NCI-H146 treated with DMSO at 0.1 percent for 48 hours (cell line): ENCODE data around the gene GOLIM4.

Source experiments
- DNase-seq: peaks from one replicate; lab custom pipeline; 2025; ENCODE audit not compliant: unreplicated experiment; lab: John Stamatoyannopoulos, UW

The GOLIM4 gene

DNA sequence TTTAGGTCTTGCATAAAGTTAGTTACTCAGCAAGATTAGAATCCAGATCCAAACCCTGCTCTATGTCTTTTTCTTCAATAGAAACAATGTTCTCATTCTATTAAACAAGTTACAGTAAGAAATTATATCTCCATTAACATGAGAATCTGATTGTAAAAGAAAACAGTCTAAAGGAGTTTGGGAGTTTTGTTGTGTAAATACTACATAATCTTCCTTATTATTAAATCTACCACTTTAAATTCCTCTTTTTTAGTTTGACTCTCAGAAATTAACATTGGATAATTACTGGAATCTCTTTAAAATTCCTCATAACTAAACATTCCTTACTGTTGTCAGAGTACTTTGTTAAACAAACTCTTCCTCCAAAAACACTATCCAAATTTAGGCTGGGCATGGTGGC is 1.7 kb upstream of the GOLIM4 start:
- DNase-seq = no peak

DNA sequence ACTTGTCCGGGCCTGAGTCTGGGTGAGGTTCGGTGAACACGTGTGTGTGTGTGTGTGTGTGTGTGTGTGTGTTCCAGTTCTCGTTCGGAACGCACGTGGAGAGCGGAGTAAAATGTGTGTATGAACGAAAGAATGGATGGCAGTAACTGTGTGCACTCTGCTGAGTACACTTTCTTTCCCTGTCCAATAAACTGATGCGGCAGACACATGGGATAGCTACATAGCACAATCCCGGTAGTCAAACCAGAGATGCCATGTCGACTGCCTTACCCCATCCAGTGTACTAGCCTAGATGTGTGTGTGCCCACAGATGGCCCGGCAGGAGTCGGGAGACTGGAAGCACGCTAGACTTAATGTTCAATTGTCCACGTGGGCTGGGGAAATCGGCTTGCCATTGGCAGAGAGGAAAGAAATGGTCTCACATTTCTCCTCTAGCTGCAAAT is 507 bp upstream of the GOLIM4 start:
- DNase-seq = peak; percentile 93

DNA sequence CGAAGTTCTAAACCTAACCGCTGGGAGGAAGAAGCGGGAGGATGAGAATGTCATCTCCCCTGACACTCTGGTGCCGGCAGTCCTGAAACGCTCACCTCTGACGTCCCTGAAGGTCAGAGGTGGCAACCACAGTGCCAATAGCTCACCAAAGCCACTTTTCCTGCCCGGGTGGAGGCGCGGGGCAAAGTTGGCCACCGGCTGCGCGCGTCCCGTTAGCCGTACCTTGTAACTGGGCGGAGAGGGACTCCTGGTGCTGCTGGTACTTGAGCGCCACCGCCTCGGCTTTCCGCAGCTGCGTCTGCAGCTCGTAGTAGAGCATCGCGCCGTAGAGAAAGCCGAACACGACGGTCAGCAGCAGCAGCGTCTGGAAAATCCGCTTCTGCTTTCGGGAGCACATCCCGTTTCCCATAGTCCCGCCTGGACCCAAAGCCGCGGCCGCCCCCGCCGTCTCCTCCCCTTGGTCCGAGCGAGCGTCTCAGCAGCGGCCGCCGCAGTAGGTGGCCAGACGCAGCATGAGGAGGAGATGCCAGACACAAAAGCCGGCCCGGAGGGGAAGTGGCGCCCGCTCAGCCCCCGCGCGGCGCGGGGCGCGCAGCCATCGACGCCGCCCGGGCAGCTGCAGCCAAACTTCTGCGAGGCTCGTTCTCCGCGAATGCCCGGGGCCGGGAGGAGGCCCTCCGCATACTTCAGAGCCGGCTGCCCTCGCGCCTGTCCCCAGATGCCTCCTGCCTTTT is 680 bp downstream of the GOLIM4 start:
- DNase-seq = peak; percentile 84

DNA sequence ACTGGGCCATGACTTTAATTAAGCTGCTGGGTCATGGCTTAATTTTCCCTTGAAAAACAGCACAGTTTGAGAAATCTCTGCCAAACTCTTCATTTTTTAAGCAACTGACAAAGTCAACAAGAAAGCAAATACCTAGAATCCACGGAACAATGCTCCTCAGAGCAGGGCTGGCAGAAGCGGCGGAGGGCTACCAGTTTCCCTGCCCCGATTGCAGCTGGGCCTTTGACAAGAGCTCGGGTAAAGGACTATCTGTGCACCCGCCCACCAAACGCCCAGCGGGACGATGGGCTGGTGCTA is 1.2 kb downstream of the GOLIM4 start:
- DNase-seq = no peak

DNA sequence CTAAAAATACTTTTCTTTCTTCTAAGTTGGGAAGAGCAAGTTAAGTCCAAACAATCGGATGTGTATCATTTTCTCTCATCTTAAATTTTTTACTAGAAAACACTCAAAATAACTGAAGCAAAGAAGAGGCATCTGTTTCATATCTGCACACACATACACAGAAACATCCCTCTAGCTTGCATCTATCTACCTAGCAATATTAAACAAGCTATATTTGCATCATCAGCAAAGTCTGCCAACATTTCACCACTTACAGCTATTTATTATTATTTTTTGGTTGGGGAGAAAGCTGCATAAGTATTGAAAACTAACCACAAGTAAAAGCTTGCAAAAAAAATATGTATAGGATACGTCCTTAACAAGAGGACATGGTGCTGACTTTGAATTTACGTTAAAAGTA is 1.9 kb downstream of the GOLIM4 start:
- DNase-seq = no peak

DNA sequence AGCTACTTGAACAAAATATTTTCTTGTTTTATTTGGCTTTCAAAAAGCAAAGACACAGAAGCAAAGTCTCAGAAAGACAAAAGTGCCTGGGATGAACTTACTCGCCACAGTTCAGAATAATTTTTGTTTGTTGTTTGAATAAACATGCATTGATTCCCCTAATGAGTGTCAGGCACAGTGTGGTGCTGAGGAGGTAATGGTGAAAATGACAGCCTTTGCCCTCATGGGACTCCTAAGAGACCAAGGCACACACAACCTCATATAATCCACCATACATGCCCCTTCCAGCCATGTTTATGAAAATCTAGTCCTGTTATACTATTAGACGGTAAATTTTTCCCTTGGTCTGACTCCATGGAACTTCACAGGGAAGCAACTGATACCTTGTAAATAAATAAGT is 2.5 kb downstream of the GOLIM4 start:
- DNase-seq = no peak

DNA sequence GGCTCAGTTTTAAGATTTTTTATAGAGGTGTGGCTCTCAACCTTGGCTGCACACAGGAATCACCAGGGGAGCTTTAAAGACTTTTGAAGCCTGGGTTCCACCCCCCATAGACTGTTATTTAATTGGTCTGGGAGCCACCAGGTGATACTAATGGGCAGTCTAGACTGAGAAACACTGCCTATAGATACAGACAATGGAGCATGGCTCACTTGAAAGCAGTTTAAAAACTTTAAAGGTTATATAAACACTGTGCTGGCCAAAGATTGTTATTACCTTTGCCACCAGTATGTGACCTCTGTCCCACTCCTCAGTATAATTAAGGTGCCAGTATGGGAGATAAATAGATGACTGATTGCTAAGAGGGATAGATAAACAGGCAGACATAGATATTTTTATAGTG is 3.8 kb downstream of the GOLIM4 start:
- DNase-seq = peak; percentile 24

DNA sequence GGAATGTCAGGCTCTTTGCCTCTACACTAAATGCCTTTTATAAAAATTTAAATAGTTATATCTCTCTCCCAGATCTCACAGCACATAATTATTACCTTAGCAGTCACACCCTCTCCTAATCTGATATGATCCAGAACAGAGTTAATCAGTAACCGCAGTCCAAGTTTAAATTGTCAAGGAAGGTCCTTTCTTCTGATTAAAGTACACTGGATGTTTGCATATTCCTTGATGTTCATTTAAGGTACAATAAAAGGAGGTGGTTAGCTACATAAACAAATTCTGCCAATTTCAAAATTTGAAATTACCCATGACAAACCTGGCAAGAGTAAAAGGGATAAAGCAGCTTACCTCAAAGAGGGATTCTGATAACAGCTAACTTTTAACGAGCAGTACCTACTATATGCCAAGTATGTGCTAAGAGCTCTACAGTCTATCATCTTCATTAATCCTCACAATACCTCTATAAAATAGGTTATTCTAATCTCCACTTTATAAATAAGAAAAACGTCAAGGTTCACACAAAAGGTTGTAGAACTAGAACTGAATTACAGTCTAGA is 4.3 kb downstream of the GOLIM4 start:
- no peak for DNase-seq

DNA sequence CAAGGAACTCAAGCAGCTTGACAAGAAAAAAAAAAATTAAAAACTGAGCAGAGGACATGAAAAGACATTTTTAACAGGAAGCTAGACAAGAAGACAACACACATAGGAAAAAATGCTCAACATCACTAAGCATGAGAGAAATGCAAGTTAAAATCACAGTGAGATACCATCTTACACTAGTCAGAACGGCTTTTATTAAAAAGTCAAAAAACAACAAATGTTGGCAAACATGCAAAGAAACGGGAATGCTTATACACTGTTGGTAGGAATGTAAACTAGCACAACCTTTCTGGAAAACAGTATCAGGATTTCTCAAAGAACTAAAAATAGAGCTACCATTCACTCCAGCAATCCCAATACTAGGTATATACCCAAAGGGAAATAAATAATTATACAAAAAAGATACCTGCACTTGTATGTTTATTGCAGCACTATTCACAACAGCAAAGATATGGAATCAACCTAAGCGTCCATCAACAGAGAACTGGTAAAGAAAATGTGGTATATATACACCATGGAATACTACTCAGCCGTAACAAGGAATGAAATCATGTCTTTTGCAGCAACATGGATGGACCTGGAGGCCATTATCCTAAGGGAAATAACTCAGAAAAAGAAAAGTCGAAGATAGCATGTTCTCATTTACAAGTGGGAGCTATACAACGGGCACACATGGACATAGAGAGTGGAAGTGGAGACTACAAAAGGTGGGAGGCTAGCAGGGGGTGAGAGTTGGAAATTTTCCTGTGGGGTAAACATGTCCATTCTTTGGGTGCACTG is 5.2 kb downstream of the GOLIM4 start:
- DNase-seq = no peak

DNA sequence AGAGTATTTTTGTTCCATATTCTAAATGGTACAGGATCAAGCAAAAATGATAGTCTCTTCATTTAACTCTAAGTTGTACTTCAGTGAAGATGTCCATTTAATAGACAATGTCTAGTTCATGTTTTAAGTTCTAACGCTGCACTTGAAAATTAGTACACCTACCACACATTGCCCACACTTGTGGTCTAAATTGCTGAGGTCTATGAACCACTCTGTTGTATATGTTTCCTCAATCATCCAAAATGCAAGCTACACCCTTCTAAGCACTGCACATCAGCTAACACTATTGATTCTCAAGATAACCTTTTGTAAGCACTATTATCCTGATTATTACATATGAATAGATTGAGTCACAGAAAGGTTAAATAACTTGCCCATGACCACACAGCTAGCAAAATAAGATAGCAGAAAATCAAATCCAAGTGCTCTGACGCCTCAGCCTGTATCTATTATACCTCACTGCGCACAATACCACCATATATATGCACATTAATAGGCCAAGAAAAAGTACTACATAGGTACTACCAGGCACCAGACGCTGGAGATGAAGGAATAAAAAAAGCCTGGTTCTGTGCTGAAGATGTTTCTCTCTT is 6.4 kb downstream of the GOLIM4 start:
- DNase-seq = no peak

DNA sequence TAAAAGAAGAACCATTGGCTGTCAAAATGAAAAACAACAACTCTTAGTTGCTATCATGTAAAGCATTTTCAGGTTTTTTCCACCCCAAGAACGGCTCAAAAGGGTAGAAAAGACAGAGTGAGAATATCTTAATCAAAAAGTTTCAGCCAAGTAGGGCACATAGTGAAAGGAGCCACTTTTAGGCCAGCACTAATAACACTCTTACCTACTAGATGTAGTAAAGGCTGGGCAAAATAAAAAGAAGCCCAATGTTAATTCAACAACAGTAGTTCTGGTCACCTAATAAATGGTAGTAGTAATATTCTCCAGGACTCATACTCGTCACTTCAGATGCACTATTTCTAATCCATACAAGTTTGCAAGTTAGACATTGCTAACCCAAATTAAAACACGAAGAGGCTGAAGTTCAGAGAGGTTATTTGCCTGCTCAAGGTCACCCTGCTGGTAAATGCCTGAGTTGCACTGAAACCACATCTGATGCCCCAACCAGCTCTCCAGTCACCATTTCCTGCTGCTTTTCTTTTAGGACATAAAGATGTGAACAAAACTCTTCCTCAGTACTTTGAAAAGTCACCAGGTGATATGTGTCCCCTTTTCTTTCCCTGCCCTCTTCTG is 7.5 kb downstream of the GOLIM4 start:
- DNase-seq = no peak

DNA sequence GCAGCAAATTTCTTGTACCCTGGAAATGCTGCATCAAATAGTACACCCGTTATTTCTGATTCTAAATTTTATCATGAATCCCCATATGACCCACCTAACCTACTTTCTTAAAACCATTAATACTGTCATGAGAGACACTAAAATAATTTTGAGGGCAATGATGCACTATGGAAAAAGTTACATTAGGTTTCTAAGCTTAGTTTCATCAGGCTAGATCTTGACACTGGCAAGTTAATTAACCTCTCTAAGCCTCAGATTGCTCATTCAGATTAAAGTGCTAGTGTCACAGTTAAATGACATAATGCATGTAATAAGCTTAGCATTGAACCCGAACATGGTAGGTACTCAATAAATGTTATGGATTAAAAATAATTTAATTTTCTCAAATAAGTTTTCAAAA is 8.2 kb downstream of the GOLIM4 start:
- DNase-seq = no peak

DNA sequence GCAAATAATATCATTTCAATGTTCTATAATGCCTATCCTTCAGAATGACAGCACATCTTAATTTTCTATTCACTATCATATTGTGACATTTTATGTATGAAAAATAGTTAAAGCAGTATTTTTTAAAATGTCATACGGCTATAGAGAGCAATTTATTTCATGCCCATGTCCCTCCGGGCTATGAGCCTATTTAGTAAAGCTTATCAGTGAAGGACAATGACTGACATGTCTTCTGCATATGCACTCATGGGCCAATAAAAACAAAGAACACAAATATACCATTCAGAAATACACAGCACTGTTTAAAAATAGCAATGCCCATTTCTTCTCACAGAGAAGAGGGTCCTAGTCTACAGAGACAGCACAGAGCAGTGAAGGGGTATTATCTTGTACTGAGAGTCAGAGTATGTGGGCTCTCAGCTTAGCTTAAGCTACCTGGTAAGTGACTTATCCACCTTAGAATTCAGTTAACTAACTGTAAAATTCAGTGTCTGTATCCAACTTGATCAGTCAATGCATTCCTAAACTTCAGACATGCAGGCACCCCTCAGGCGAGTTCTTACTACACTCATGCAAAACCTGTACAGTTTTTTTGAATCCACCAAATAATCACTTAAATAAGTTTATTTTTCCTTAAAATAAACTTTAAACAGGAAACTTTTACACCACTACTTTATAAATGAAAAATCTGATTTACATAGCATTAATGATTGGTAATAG is 9.0 kb downstream of the GOLIM4 start:
- no peak for DNase-seq

DNA sequence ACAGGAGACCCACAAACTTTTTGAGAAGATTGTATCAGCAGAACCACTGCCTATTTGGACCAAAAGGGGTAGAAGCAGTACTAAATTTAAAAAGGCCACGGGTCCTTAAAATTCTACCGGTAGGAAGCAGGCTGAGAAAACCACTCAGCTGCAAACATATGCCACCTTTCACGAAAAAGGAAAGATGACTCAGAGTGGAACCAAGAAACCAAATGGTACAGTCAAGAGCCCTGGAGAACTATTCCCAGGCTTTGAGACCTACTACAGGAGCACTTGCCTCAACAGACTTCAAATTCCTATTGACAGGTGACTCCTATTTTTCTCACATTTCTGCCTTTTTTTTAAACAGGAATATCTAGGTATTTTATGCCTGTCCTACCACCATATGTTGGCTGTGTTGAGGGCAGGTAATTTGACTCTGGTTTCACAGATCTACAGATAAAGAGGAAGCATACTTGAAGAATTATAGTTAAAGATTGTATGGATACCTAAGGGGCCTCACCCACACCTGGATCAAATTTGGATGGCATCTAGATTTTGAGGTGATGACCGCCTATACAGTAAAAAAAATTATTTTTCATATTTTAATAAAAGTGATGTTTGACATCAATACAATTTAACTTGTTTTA is 10.1 kb downstream of the GOLIM4 start:
- DNase-seq = no peak

DNA sequence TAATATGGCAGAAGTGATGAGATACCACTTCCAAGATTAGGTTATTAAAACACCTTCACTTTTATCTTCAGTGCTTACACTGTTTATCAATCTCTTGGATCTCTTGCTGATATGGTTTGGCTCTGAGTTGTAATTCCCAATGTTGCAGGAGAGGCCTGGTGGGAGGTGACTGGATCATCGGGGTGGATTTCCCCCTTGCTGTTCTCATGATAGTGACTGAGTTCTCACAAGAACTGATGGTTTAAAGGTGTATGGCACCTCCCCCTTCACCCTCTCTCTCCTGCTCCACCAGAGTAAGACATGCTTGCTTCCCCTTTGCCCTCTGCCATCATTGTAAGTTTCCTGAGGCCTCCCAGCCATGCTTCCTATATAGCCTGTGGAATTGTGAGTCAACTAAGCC is 11.8 kb downstream of the GOLIM4 start:
- no peak for DNase-seq

DNA sequence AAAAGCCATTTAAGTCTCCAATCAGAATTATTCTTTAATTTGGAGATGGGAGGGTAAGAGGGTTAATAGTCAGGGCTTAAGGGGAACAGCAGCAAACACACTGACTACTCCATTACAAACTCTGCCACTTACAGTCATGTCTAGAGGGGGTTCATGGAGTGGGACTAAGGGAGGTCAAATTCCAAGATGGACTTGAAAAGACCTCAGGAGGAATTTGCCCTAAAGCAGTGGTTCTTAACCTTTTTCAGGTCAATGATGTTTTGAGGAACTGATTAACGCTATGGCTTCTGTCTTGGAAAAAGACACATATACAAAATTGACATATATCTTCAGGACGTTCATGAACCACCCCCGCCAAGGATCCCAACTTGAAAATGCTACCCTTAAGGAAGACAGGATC is 13.9 kb downstream of the GOLIM4 start:
- no peak for DNase-seq

DNA sequence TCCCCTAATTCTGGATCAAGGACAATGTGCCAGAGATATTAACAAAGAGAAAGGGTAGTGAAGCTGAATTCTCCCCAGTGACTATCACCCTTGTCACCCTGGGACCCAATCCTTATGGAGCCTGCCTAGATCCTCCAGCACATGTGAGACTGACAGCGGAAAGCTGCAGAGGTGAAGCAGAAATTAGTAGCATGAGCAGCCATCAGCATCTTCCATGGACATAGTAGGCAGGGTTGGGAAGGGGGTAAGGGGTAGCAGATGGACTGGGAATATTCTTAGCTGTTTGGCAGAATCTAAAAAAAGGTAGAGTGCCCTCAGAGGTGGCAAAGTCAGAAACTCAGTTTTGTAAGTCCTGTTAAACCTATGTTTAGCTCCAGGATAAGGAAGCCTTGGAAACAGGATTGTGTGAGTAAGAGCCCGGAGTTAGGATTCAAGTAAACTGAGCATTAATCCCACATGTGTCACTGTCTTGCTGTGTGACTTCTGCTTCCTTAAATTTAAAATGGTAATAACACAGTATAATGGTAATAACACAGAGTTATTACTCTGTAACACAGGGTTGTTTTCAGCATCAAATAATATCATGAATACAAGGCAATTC is 14.5 kb downstream of the GOLIM4 start:
- DNase-seq = no peak

DNA sequence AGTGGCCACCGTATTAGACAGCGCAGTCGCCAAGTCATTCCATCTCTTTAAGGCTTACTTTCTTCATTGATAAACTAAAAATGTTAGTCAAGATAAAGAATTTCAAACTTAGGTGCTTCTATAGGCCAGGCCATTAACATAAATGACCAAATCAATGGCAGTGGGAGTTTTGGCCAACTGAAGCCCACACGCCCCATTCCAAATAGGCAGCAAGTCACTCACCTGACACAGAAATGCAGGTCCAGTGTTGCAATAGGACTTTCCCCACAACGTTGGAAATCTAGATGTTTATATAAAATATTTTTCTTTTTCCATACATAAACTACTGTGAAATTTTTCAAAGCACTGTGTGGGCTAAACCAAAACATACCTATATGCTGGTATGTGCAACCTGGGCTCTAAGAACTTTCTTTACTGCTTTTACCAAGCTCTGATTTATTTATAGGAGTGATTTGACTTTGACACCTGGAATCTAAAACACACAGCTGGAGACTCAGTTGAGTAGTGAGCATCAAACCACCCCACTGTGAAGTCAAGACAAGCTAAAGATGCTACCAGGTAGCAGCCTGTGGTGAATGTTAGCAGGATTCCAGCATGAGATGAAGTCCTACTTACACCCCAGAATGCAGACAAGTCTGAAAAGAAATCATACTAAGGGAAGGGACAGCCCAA is 15.1 kb downstream of the GOLIM4 start:
- DNase-seq = no peak

DNA sequence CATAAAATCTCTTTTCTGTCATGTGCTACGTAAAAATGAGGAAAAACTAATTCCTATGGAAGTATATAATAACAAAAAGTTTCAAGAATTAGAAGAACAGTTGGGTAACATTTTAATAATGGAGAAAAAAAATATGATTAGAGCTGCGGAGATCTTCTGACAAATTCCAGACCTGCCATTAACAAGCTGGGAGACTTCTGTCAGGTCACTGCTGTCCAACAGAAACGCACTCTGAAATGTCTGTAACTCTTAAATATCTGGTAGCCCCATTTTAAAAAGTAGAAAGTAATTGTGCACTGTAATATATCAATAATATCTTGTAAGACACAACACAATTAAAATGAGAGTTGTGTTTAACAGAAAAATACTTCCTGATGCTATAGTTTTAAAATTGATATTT is 15.7 kb downstream of the GOLIM4 start:
- DNase-seq = no peak

DNA sequence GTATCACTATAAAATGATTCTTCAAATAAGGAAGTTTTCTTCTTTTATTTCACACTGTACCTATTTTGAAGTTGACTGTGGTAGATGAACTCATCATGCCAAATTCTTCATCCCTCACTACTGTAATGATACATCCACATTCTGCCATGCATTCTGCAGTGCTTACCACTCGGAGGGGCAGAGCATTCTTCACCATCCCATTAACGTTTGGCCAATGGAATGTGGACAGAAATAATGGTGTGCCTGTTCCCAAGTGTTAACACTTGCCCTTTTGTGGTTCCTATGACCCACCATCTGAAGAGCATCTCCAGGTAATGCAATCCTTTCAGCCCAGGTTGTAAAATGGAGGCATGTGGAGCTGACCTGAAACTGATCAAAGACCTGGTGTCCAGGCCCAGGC is 18.6 kb downstream of the GOLIM4 start:
- no peak for DNase-seq
